B cell (primary cell): Measurements from ENCODE around the gene AUTS2.

Source experiments
- EZH2 ChIP-seq: IDR thresholded peaks from 2 replicates; pipeline ENCODE4 v1.6.1; 2012; ENCODE audit warnings: borderline replicate concordance, low read depth, mild to moderate bottlenecking, moderate library complexity, low read length; ENCODE audit not compliant: insufficient read depth, poor library complexity, severe bottlenecking
- TF ChIP-seq, protein P1 (sequence below): fragments of 200-600 bp; IDR thresholded peaks from one replicate; pipeline ENCODE4 v1.8.0; 2022; ENCODE audit warnings: antibody characterized with exemption, mild to moderate bottlenecking

GRCh38 chr7:69603351-69603750 is 5.1 kb downstream of the AUTS2 start:
- TF ChIP-seq, protein P1, sequence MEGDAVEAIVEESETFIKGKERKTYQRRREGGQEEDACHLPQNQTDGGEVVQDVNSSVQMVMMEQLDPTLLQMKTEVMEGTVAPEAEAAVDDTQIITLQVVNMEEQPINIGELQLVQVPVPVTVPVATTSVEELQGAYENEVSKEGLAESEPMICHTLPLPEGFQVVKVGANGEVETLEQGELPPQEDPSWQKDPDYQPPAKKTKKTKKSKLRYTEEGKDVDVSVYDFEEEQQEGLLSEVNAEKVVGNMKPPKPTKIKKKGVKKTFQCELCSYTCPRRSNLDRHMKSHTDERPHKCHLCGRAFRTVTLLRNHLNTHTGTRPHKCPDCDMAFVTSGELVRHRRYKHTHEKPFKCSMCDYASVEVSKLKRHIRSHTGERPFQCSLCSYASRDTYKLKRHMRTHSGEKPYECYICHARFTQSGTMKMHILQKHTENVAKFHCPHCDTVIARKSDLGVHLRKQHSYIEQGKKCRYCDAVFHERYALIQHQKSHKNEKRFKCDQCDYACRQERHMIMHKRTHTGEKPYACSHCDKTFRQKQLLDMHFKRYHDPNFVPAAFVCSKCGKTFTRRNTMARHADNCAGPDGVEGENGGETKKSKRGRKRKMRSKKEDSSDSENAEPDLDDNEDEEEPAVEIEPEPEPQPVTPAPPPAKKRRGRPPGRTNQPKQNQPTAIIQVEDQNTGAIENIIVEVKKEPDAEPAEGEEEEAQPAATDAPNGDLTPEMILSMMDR: no peak
- no peak for TF ChIP-seq EZH2
